22Rv1 (cell line): ENCODE measurements around the gene SLU7.

Source experiments
- H3K27ac ChIP-seq: fragments of 450-650 bp; 2 replicates; pipeline ENCODE4 v1.5.1; 2017
- ZFX ChIP-seq: fragments of 450-650 bp; IDR thresholded peaks from 2 replicates; pipeline ENCODE4 v1.6.1; 2017; ENCODE audit warnings: antibody characterized with exemption, borderline replicate concordance
- TF ChIP-seq, protein P1 (sequence below): fragments of 450-650 bp; IDR thresholded peaks from 2 replicates; pipeline ENCODE4 v1.5.1; 2017; ENCODE audit warnings: mild to moderate bottlenecking

The SLU7 gene

DNA sequence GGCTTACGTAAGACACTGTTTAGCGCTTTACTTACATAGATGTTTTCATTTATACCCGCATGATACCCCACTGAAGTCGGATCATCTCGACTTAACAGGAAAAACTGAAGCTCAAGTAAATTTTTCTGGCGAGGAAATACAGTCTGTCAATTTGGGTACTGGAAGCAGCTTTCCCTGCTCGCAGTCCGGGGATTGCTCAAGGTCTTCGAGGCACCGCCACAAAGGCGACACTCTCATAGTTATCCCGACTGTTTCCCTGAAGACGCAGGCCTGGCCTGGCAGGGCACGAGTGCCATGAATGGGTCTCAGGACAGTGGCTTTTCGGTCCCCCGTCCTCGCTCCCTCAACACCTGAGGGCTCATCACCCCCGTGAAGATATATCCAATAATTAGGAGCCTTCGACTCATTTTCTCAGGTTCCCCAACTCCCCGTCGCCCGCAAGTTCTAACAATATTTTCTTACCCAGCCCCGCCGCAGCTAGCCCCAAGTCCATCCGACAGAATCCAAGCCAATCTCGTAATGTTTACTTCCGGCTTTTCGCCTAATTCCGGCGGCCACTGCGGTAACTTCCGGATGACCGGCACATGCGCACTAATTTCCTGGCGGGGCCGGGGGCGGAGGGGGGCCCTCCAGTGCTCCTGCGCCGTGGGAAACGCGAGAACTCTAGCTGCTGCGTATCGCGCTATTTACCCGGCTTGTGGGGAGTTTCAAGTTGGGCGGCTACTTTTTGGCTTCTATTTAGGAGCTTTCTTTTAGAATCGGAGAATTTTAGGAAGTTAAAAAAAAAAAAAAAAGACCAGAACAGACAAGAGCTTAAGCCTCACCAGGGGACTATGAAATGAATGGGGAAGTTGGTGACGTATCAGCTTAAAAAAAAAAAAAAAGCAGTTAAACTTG, at the start of gene SLU7:
TSS of gene SLU7 (minus strand) at position 521 of the 897 bp plus-strand sequence. CDS start 3,787 bp downstream, outside the sequence.
- TF ChIP-seq, protein P1, sequence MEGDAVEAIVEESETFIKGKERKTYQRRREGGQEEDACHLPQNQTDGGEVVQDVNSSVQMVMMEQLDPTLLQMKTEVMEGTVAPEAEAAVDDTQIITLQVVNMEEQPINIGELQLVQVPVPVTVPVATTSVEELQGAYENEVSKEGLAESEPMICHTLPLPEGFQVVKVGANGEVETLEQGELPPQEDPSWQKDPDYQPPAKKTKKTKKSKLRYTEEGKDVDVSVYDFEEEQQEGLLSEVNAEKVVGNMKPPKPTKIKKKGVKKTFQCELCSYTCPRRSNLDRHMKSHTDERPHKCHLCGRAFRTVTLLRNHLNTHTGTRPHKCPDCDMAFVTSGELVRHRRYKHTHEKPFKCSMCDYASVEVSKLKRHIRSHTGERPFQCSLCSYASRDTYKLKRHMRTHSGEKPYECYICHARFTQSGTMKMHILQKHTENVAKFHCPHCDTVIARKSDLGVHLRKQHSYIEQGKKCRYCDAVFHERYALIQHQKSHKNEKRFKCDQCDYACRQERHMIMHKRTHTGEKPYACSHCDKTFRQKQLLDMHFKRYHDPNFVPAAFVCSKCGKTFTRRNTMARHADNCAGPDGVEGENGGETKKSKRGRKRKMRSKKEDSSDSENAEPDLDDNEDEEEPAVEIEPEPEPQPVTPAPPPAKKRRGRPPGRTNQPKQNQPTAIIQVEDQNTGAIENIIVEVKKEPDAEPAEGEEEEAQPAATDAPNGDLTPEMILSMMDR: no peak
- no peak for TF ChIP-seq ZFX
- peak within 1 kb of the TSS; percentile 84 for H3K27ac ChIP-seq

DNA sequence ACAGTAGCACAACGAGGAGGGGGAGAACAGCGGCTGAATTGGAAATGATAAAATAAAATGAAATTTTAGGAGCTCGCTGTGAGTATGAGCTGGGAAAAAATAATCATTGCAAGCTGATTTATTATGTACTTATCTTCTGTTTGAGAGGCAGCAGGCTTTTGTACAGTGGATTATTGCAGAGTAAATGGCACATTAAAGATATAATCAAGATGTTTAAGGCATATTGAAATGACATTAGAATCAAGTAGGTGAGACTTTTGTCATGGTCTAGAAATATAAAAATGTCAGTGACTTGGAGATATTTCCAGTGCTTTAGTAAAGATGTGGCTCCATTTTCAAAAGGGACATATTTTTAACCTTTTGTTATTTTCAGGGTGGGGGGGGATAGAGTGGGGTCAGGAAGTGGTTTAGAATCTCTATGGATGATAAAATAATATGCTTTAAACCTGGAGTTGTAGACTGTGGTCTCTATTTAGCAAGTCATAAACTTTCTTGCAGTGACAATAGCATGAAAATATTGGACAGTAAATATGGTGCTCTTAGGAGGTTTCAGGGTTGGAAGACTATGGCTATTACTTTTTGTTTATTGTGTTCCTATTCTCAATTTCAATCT, 49.6 kb upstream of the SLU7 start:
- no peak overlapping the region for H3K27ac ChIP-seq
- TF ChIP-seq, protein P1: no peak

GRCh38 chr5:160467555-160468362, 48.9 kb upstream of the SLU7 start:
- H3K27ac ChIP-seq: no peak overlapping the region
- TF ChIP-seq ZFX: no peak
- TF ChIP-seq, protein P1: no peak

GRCh38 chr5:160466889-160467554, 48.1 kb upstream of the SLU7 start:
- H3K27ac ChIP-seq: no peak overlapping the region
- TF ChIP-seq ZFX: no peak
- TF ChIP-seq, protein P1: no peak

- no peak for TF ChIP-seq ZFX
- H3K27ac ChIP-seq: no peak overlapping the region
Measured at GRCh38 chr5:160466116-160466515, 47.2 kb upstream of the SLU7 start.

DNA sequence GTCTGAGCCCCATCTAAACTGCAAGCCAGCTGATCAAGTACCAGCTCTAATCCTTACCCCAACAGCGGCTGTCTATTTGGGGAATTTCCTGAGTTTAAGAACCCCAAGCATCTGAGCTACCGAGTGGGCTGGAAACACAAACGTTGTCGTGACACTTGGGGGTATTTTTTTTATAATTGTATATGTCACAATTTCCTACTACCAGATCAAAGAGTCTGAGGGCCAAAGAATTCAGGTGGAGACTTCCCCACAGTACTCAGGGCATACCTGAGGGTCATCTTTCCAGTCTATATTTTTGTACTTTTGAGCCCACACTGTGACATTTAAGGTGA, 45.6 kb upstream of the SLU7 start:
- no peak overlapping the region for H3K27ac ChIP-seq

More for the DNA sequence above, 45.6 kb upstream of the SLU7 start:
- no peak for TF ChIP-seq ZFX
- TF ChIP-seq, protein P1: no peak
